ENCODE data around the gene TIMM8A.

DNA sequence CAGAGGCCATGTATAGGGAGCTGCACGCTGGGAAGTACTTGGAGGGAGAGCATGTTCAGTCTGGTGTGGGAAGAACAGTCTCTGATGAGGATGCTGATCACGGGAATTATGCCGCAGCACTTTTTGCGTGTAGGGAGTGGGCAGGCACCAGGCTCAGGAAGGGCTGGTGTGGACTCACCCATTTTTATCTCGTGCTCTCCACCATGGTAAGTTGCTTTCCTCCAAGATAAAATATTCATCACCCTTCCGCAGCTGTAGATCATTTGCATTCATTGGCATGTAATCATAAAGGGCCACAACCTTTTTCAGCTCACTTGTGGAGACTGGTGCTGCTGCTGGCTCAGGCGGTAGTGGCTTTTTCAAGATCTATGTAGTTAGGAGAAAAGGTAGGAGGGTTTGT, 11.8 kb upstream of the TIMM8A start:
- no peak for TF ChIP-seq POLR2A (IDR thresholded peaks at IDR 0.05)
- TF ChIP-seq, protein P1, sequence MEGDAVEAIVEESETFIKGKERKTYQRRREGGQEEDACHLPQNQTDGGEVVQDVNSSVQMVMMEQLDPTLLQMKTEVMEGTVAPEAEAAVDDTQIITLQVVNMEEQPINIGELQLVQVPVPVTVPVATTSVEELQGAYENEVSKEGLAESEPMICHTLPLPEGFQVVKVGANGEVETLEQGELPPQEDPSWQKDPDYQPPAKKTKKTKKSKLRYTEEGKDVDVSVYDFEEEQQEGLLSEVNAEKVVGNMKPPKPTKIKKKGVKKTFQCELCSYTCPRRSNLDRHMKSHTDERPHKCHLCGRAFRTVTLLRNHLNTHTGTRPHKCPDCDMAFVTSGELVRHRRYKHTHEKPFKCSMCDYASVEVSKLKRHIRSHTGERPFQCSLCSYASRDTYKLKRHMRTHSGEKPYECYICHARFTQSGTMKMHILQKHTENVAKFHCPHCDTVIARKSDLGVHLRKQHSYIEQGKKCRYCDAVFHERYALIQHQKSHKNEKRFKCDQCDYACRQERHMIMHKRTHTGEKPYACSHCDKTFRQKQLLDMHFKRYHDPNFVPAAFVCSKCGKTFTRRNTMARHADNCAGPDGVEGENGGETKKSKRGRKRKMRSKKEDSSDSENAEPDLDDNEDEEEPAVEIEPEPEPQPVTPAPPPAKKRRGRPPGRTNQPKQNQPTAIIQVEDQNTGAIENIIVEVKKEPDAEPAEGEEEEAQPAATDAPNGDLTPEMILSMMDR (IDR thresholded peaks at IDR 0.05): no peak

Measured in prostate gland (tissue), 2 donors.